ENCODE data around the gene OTOGL.

DNA sequence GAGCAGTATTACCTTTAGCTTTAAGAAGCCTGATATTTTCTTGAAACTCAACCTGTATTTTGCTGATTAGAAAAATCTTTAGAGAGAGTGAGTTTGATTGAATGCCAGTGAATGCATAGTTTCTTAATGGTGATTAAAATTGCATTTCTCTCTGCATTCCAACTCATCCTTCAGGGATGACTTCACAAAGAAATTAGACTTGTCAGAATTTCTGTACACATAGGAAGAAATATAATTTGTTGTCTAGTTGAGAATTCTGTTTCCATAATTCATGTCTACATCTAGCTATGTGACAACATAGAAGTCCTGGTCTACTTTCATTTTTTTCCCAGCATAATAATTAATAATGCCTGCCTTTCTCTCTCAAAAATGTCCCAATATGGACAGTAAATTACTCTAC is 136.6 kb downstream of the OTOGL start:
- TF ChIP-seq, protein P1, sequence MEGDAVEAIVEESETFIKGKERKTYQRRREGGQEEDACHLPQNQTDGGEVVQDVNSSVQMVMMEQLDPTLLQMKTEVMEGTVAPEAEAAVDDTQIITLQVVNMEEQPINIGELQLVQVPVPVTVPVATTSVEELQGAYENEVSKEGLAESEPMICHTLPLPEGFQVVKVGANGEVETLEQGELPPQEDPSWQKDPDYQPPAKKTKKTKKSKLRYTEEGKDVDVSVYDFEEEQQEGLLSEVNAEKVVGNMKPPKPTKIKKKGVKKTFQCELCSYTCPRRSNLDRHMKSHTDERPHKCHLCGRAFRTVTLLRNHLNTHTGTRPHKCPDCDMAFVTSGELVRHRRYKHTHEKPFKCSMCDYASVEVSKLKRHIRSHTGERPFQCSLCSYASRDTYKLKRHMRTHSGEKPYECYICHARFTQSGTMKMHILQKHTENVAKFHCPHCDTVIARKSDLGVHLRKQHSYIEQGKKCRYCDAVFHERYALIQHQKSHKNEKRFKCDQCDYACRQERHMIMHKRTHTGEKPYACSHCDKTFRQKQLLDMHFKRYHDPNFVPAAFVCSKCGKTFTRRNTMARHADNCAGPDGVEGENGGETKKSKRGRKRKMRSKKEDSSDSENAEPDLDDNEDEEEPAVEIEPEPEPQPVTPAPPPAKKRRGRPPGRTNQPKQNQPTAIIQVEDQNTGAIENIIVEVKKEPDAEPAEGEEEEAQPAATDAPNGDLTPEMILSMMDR (IDR thresholded peaks at IDR 0.05), result no peak
- no peak for TF ChIP-seq POLR2A (IDR thresholded peaks at IDR 0.05)
